H1 (cell line): Measurements from ENCODE around the gene NUP107.
A peak's percentile ranks its signal among the peaks of the same experiment; 100 is the strongest.

ENCODE experiments used
- CREB1 ChIP-seq: IDR thresholded peaks from 2 replicates; pipeline ENCODE4 v1.6.1; 2012; ENCODE audit warnings: inconsistent platforms
- CTCF ChIP-seq, 3 experiments: IDR thresholded peaks; 1 replicate in 2 of 3; 2 replicates in 1 of 3; pipeline versions ENCODE4 v1.5.1 to v1.6.1; 2011; ENCODE audit warnings: low read length in 3 of 3, mild to moderate bottlenecking in 3 of 3, inconsistent platforms in 2 of 3, low read depth in 1 of 3, moderate library complexity in 1 of 3; ENCODE audit not compliant: insufficient read depth in 1 of 3; ENCODE audit errors: control extremely low read depth in 1 of 3
- EP300 ChIP-seq, 2 experiments: IDR thresholded peaks; 1 replicate in 1 of 2; 2 replicates in 1 of 2; pipeline ENCODE4 v1.6.1; 2011 to 2012; ENCODE audit warnings: low read depth in 2 of 2, low read length in 2 of 2, mild to moderate bottlenecking in 2 of 2, borderline replicate concordance in 1 of 2, inconsistent platforms in 1 of 2, moderate library complexity in 1 of 2
- EZH2 ChIP-seq: fragments of 200-600 bp; sonication (generic); IDR thresholded peaks from 2 replicates; pipeline ENCODE4 v1.7.1; 2012; ENCODE audit warnings: low read depth, mild to moderate bottlenecking, moderate library complexity, low read length, inconsistent platforms; ENCODE audit not compliant: severe bottlenecking
- GTF2F1 ChIP-seq: IDR thresholded peaks from 2 replicates; pipeline ENCODE4 v1.6.1; 2012; ENCODE audit warnings: low read depth, low read length, improper control_type of control experiment, borderline replicate concordance
- JUN ChIP-seq: IDR thresholded peaks from 2 replicates; pipeline ENCODE4 v1.6.1; 2011; ENCODE audit warnings: low read depth, mild to moderate bottlenecking, improper control_type of control experiment, low read length
- KDM5A ChIP-seq: fragments of 200-600 bp; IDR thresholded peaks from 2 replicates; pipeline ENCODE4 v1.7.1; 2012; ENCODE audit warnings: mild to moderate bottlenecking, low read length, inconsistent platforms, mixed read lengths
- MAX ChIP-seq: IDR thresholded peaks from 2 replicates; pipeline ENCODE4 v1.6.1; 2012; ENCODE audit warnings: inconsistent platforms
- POLR2A ChIP-seq, 2 experiments: IDR thresholded peaks; 1 replicate in 1 of 2; 2 replicates in 1 of 2; pipeline ENCODE4 v1.6.1; 2011; ENCODE audit warnings: low read depth in 2 of 2, low read length in 2 of 2, mild to moderate bottlenecking in 2 of 2; ENCODE audit errors: control extremely low read depth in 1 of 2
- RFX5 ChIP-seq: IDR thresholded peaks from 2 replicates; pipeline ENCODE4 v1.6.1; 2011; ENCODE audit warnings: low read depth, low read length, improper control_type of control experiment, borderline replicate concordance
- TAF1 ChIP-seq: IDR thresholded peaks from 2 replicates; pipeline ENCODE4 v1.6.1; 2011; ENCODE audit warnings: mild to moderate bottlenecking, low read depth, low read length
- YY1 ChIP-seq: IDR thresholded peaks from 2 replicates; pipeline ENCODE4 v1.6.1; 2011; ENCODE audit warnings: low read depth, mild to moderate bottlenecking, low read length

GRCh38 chr12:68761442-68761812 lies 74.6 kb downstream of the NUP107 start:
- TF ChIP-seq EZH2 (no peak), CTCF (IDR thresholded peaks at IDR 0.05; ENCODE audit: control extremely low read depth in 1 of 3, insufficient read depth in 1 of 3, low read depth in 1 of 3, low read length in 3 of 3) (no peak), YY1 (no peak), JUN (no peak), POLR2A (IDR thresholded peaks at IDR 0.05; ENCODE audit: control extremely low read depth in 1 of 2, low read depth in 2 of 2, low read length in 2 of 2) (0 out of 3 replicates have a peak, but pooled peaks of 1 of the 2 experiments have one; percentile 25), GTF2F1 (no peak), MAX (no peak), KDM5A (no peak), TAF1 (no peak), EP300 (IDR thresholded peaks at IDR 0.05; ENCODE audit: borderline replicate concordance in 1 of 2, low read depth in 2 of 2, low read length in 2 of 2) (no peak), CREB1 (no peak), RFX5 (no peak)
